Esophagus muscularis mucosa (tissue), 4 donors: Measurements from ENCODE around the gene TXNRD2.

Source experiments
- EP300 ChIP-seq: sonication (generic); formaldehyde crosslinking; IDR thresholded peaks from one replicate; pipeline ENCODE4 v1.6.1; 2017; ENCODE audit warnings: antibody characterized with exemption
- POLR2A ChIP-seq: fragments of 450-650 bp; IDR thresholded peaks from one replicate; pipeline ENCODE4 v1.6.1; 2017; ENCODE audit warnings: antibody characterized with exemption, moderate library complexity, mild to moderate bottlenecking, low read depth
- POLR2AphosphoS5 ChIP-seq, 2 donors: sonication (generic); formaldehyde crosslinking; IDR thresholded peaks; one replicate each; pipeline ENCODE4 v1.6.1; 2017; ENCODE audit warnings: antibody characterized with exemption in 2 of 2
- TF ChIP-seq, protein P1 (sequence below), 3 experiments: fragments of 200-600 bp in 2 of 3; fragments of 450-650 bp in 1 of 3; sonication (generic) in 2 of 3; IDR thresholded peaks; one replicate each; pipeline ENCODE4 v1.5.1; 2017 to 2019; ENCODE audit warnings: antibody characterized with exemption in 3 of 3, mild to moderate bottlenecking in 2 of 3, moderate library complexity in 1 of 3

GRCh38 chr22:19975707-19976035 is 34.1 kb upstream of the TXNRD2 start:
- TF ChIP-seq, protein P1, sequence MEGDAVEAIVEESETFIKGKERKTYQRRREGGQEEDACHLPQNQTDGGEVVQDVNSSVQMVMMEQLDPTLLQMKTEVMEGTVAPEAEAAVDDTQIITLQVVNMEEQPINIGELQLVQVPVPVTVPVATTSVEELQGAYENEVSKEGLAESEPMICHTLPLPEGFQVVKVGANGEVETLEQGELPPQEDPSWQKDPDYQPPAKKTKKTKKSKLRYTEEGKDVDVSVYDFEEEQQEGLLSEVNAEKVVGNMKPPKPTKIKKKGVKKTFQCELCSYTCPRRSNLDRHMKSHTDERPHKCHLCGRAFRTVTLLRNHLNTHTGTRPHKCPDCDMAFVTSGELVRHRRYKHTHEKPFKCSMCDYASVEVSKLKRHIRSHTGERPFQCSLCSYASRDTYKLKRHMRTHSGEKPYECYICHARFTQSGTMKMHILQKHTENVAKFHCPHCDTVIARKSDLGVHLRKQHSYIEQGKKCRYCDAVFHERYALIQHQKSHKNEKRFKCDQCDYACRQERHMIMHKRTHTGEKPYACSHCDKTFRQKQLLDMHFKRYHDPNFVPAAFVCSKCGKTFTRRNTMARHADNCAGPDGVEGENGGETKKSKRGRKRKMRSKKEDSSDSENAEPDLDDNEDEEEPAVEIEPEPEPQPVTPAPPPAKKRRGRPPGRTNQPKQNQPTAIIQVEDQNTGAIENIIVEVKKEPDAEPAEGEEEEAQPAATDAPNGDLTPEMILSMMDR (IDR thresholded peaks at IDR 0.05) = no peak
- no peak for TF ChIP-seq POLR2AphosphoS5 (IDR thresholded peaks at IDR 0.05)
- TF ChIP-seq POLR2A = no peak
- no peak for TF ChIP-seq EP300
